OCI-LY3 (cell line): ENCODE data around the gene BCCIP.

Experiments
- H2AFZ ChIP-seq: fragments of 200-600, 300-600 bp; shearing (Covaris generic); 2 replicates; pipeline ENCODE4 v1.6.0; 2014; ENCODE audit warnings: antibody characterized with exemption, low read depth, low read length
- H3K27ac ChIP-seq: fragments of 200-600, 300-600 bp; sonication (generic); 2 replicates; pipeline ENCODE4 v1.5.1; 2014; ENCODE audit warnings: mild to moderate bottlenecking, low read length, moderate library complexity, mixed read lengths
- H3K27me3 ChIP-seq: fragments of 200-600, 300-600 bp; sonication (generic); 2 replicates; pipeline ENCODE4 v1.6.1; 2014; ENCODE audit warnings: low read depth, low read length, mixed read lengths
- H3K36me3 ChIP-seq: fragments of 200-600, 300-600 bp; sonication (generic); replicated peaks from 2 replicates; pipeline ENCODE3; 2014; ENCODE audit warnings: low read depth, low read length, mixed read lengths
- H3K4me1 ChIP-seq: fragments of 300-600, 200-600 bp; sonication (generic); 2 replicates; pipeline ENCODE4 v1.6.1; 2014; ENCODE audit warnings: low read length, mixed read lengths
- H3K4me2 ChIP-seq: fragments of 200-600, 300-600 bp; sonication (generic); 2 replicates; pipeline ENCODE4 v1.6.1; 2014; ENCODE audit warnings: low read length, mixed read lengths
- H3K4me3 ChIP-seq: fragments of 300-600, 200-600 bp; sonication (generic); 2 replicates; pipeline ENCODE4 v1.5.1; 2014; ENCODE audit warnings: antibody characterized with exemption, mild to moderate bottlenecking, low read length, moderate library complexity
- H3K79me2 ChIP-seq: fragments of 300-600, 200-600 bp; shearing (Covaris generic); 2 replicates; pipeline ENCODE4 v1.6.1; 2014; ENCODE audit warnings: mild to moderate bottlenecking, low read length, mixed read lengths
- H3K9ac ChIP-seq: fragments of 300-600, 200-600 bp; shearing (Covaris generic); 2 replicates; pipeline ENCODE4 v1.6.0; 2014; ENCODE audit warnings: mild to moderate bottlenecking, low read length, moderate library complexity
- H3K9me3 ChIP-seq: fragments of 200-600, 300-600 bp; shearing (Covaris generic); 2 replicates; pipeline ENCODE4 v1.6.1; 2014; ENCODE audit warnings: low read length, mixed read lengths; ENCODE audit not compliant: insufficient read depth
- H4K20me1 ChIP-seq: fragments of 200-600, 300-600 bp; sonication (generic); 2 replicates; pipeline ENCODE4 v1.6.1; 2016; ENCODE audit warnings: low read length, mixed read lengths; ENCODE audit not compliant: insufficient read depth
- EZH2phosphoT487 ChIP-seq: fragments of 200-600 bp; shearing (Covaris generic); IDR thresholded peaks from 2 replicates; pipeline ENCODE4 v1.6.1; 2018; ENCODE audit warnings: antibody characterized with exemption, mixed run types, low read depth
- TF ChIP-seq, protein P1 (sequence below): fragments of 200-600, 300-600 bp; sonication (generic); IDR thresholded peaks from 2 replicates; pipeline ENCODE4 v1.5.1; 2014; ENCODE audit warnings: antibody characterized with exemption, low read length, low read depth

The BCCIP gene

DNA sequence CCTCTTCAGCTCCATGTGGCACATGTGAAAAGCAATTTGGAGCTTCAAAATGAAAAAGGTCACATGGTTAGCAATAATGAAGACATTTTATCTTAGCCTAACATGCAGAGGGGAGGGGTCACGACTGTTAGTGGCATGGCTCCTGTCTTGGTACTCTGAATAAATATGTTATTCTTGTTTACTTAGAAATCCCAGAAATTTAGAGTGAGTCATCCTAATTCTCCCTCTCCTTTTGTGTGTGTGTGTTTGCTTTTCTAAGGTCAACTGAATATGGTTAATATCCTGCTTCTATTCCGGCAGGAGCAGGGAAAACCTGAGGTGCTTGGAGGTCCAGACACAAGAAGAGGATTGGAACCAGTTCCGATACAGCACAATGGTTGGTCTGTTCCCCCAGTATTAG, 17.6 kb downstream of the BCCIP start:
- Histone ChIP-seq H2AFZ (no peak overlapping the region), H4K20me1 (no peaks in the 10 kb centered on the region), H3K9ac (no peak overlapping the region), H3K27me3 (no peaks in the 10 kb centered on the region), H3K27ac (no peak overlapping the region), H3K36me3 (peaks cover 12% of the 10 kb centered on the region), H3K4me1 (no peaks in the 10 kb centered on the region), H3K9me3 (no peaks in the 10 kb centered on the region), H3K4me3 (no peak overlapping the region), H3K79me2 (no peaks in the 10 kb centered on the region), H3K4me2 (no peak overlapping the region)
- TF ChIP-seq EZH2phosphoT487, result no peak
- TF ChIP-seq, protein P1, sequence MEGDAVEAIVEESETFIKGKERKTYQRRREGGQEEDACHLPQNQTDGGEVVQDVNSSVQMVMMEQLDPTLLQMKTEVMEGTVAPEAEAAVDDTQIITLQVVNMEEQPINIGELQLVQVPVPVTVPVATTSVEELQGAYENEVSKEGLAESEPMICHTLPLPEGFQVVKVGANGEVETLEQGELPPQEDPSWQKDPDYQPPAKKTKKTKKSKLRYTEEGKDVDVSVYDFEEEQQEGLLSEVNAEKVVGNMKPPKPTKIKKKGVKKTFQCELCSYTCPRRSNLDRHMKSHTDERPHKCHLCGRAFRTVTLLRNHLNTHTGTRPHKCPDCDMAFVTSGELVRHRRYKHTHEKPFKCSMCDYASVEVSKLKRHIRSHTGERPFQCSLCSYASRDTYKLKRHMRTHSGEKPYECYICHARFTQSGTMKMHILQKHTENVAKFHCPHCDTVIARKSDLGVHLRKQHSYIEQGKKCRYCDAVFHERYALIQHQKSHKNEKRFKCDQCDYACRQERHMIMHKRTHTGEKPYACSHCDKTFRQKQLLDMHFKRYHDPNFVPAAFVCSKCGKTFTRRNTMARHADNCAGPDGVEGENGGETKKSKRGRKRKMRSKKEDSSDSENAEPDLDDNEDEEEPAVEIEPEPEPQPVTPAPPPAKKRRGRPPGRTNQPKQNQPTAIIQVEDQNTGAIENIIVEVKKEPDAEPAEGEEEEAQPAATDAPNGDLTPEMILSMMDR, result no peak

DNA sequence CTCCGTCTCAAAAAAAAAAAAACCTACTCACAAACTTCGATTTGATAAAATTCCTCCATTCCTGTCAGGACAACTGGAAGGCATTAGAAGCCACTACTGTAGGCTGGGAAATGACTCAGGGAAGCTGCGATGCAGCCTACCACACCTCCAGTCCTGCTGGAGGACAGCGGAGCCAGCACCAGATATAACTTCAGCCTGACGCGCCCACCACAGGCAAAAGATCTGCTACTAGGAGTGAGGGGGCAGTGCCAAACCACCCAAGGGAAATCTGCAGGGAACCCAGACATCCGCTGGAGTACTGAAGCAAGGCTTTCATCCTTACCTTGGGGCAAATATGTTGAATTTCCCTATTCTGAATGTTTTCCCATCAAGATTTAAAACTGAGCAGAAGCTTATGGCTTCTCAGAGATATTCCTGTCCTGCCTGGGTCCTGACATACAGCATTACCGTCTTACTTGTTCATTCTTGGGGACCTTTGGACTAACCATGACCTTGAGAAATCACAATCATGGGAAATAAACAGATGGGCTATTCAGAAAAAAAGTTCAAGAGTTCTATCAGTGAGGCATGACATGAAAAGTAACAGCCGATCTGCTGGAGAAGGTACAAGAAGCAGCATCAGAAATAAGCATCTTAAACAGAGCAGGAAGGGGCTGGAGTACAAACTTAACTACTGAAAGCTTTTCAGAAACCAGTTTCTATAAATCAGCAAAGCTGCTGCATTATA, 20.4 kb downstream of the BCCIP start:
- H3K27ac ChIP-seq, result no peak overlapping the region
- no peaks in the 10 kb centered on the region for H3K9me3 ChIP-seq
- no peaks in the 10 kb centered on the region for H3K4me1 ChIP-seq
- H3K4me2 ChIP-seq, result no peak overlapping the region
- TF ChIP-seq EZH2phosphoT487, result no peak
- TF ChIP-seq, protein P1, result no peak
- H3K9ac ChIP-seq, result no peak overlapping the region
- H3K4me3 ChIP-seq, result no peak overlapping the region
- H3K36me3 ChIP-seq, result peaks cover 5% of the 10 kb centered on the region
- H4K20me1 ChIP-seq, result no peaks in the 10 kb centered on the region
- no peak overlapping the region for H2AFZ ChIP-seq
- no peaks in the 10 kb centered on the region for H3K79me2 ChIP-seq
- H3K27me3 ChIP-seq, result no peaks in the 10 kb centered on the region

DNA sequence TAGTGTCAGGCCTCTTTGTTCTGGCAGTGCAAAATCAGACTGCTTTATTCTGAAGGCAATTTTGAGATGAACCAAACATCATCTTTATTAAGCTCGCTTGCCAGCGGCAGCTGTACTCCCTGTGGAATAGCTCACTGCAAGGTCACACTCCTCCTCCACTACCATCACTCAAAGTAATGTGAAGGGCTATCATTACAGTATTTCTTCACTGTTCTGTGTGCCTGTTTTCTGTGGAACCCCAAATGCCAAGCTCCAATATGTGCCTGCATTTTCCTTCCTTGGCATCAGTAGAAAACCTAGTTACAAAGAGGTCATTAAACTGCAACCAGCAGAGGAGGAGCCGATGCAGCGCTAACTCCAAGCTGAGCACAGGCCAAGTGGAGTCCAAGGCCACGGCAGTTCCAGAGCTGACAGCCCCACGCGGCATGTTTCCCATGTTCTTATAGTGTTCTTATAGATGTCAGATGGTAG, 21.4 kb downstream of the BCCIP start:
- Histone ChIP-seq H3K36me3 (peaks cover 5% of the 10 kb centered on the region), H3K27ac (no peak overlapping the region), H3K9me3 (no peaks in the 10 kb centered on the region), H2AFZ (no peak overlapping the region), H3K4me3 (no peak overlapping the region), H4K20me1 (no peaks in the 10 kb centered on the region), H3K4me1 (no peaks in the 10 kb centered on the region), H3K9ac (no peak overlapping the region), H3K79me2 (no peaks in the 10 kb centered on the region), H3K27me3 (no peaks in the 10 kb centered on the region), H3K4me2 (no peak overlapping the region)
- TF ChIP-seq, protein P1, result no peak
- no peak for TF ChIP-seq EZH2phosphoT487

DNA sequence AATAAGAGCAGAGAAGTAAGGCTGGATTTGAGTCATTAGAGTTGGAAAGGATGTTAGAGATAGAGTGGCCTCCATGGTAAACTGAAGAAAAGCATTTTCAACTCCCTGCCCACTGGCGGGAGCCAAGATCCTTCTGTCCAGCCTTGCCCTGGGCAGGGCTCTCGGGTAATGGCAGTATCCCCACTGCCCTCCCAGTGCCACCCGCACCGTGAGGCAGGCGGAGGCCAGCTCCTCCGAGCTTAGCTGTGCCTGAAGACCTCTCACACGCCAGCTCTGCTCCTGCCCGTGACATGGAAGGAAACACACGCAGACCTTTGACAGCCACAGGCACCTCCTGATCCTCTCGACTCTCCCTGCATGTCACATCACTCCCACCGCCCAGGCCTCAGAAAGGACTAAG, 22.3 kb downstream of the BCCIP start:
- Histone ChIP-seq H3K36me3 (peaks cover 5% of the 10 kb centered on the region), H3K27ac (no peak overlapping the region), H3K9me3 (no peaks in the 10 kb centered on the region), H2AFZ (no peak overlapping the region), H3K79me2 (no peaks in the 10 kb centered on the region), H4K20me1 (no peaks in the 10 kb centered on the region), H3K4me3 (no peak overlapping the region), H3K9ac (no peak overlapping the region), H3K4me2 (no peak overlapping the region), H3K4me1 (no peaks in the 10 kb centered on the region), H3K27me3 (no peaks in the 10 kb centered on the region)
- no peak for TF ChIP-seq EZH2phosphoT487
- TF ChIP-seq, protein P1, result no peak
